ENCODE data around the gene CAV2.

DNA sequence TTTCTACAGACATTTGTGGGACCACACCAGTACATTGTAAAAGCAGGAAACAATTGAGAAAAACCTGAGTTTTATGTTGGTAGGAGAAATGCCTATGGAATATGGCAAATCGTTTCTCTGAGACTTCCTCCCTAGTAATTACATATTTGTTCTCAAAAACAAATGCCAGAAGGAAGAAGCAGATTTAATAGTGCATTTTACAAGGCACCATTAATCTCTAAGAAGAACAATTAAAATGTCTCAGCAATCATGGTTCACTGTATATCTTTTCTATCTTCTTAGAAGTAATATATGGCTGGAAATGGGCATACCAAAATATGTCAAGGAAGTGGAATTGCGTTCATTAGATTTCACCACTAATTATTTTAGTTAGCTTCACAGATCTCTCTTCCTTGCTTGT lies 38.6 kb downstream of the CAV2 start:
- TF ChIP-seq, protein P1, sequence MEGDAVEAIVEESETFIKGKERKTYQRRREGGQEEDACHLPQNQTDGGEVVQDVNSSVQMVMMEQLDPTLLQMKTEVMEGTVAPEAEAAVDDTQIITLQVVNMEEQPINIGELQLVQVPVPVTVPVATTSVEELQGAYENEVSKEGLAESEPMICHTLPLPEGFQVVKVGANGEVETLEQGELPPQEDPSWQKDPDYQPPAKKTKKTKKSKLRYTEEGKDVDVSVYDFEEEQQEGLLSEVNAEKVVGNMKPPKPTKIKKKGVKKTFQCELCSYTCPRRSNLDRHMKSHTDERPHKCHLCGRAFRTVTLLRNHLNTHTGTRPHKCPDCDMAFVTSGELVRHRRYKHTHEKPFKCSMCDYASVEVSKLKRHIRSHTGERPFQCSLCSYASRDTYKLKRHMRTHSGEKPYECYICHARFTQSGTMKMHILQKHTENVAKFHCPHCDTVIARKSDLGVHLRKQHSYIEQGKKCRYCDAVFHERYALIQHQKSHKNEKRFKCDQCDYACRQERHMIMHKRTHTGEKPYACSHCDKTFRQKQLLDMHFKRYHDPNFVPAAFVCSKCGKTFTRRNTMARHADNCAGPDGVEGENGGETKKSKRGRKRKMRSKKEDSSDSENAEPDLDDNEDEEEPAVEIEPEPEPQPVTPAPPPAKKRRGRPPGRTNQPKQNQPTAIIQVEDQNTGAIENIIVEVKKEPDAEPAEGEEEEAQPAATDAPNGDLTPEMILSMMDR (IDR thresholded peaks at IDR 0.05 in 2 of 3, conservative IDR thresholded peaks at IDR 0.05 in 1 of 3; ENCODE audit: insufficient read depth in 2 of 3, low read depth in 1 of 3, low read length in 3 of 3), result no peak
- TF ChIP-seq, protein P2, sequence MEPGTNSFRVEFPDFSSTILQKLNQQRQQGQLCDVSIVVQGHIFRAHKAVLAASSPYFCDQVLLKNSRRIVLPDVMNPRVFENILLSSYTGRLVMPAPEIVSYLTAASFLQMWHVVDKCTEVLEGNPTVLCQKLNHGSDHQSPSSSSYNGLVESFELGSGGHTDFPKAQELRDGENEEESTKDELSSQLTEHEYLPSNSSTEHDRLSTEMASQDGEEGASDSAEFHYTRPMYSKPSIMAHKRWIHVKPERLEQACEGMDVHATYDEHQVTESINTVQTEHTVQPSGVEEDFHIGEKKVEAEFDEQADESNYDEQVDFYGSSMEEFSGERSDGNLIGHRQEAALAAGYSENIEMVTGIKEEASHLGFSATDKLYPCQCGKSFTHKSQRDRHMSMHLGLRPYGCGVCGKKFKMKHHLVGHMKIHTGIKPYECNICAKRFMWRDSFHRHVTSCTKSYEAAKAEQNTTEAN (CRISPR knock-in tag; IDR thresholded peaks at IDR 0.05), result no peak
- TF ChIP-seq, protein P3, sequence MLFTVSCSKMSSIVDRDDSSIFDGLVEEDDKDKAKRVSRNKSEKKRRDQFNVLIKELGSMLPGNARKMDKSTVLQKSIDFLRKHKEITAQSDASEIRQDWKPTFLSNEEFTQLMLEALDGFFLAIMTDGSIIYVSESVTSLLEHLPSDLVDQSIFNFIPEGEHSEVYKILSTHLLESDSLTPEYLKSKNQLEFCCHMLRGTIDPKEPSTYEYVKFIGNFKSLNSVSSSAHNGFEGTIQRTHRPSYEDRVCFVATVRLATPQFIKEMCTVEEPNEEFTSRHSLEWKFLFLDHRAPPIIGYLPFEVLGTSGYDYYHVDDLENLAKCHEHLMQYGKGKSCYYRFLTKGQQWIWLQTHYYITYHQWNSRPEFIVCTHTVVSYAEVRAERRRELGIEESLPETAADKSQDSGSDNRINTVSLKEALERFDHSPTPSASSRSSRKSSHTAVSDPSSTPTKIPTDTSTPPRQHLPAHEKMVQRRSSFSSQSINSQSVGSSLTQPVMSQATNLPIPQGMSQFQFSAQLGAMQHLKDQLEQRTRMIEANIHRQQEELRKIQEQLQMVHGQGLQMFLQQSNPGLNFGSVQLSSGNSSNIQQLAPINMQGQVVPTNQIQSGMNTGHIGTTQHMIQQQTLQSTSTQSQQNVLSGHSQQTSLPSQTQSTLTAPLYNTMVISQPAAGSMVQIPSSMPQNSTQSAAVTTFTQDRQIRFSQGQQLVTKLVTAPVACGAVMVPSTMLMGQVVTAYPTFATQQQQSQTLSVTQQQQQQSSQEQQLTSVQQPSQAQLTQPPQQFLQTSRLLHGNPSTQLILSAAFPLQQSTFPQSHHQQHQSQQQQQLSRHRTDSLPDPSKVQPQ (CRISPR knock-in tag; IDR thresholded peaks at IDR 0.05; ENCODE audit: borderline replicate concordance), result no peak
- TF ChIP-seq POLR3A (IDR thresholded peaks at IDR 0.05; ENCODE audit: borderline replicate concordance, extremely low read depth, insufficient read depth, insufficient read length), result no peak
- TF ChIP-seq, protein P4, sequence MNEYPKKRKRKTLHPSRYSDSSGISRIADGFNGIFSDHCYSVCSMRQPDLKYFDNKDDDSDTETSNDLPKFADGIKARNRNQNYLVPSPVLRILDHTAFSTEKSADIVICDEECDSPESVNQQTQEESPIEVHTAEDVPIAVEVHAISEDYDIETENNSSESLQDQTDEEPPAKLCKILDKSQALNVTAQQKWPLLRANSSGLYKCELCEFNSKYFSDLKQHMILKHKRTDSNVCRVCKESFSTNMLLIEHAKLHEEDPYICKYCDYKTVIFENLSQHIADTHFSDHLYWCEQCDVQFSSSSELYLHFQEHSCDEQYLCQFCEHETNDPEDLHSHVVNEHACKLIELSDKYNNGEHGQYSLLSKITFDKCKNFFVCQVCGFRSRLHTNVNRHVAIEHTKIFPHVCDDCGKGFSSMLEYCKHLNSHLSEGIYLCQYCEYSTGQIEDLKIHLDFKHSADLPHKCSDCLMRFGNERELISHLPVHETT (CRISPR knock-in tag; conservative IDR thresholded peaks at IDR 0.05 in 1 of 2, IDR thresholded peaks at IDR 0.05 in 1 of 2), result no peak
- no peak for TF ChIP-seq KDM1A (IDR thresholded peaks at IDR 0.05)
- no peak for TF ChIP-seq KLF16 (IDR thresholded peaks at IDR 0.05)
- TF ChIP-seq POLR2A (conservative IDR thresholded peaks at IDR 0.05), result no peak

All from K562 (cell line).